ENCODE results near the gene TRIM33.

The TRIM33 gene

DNA sequence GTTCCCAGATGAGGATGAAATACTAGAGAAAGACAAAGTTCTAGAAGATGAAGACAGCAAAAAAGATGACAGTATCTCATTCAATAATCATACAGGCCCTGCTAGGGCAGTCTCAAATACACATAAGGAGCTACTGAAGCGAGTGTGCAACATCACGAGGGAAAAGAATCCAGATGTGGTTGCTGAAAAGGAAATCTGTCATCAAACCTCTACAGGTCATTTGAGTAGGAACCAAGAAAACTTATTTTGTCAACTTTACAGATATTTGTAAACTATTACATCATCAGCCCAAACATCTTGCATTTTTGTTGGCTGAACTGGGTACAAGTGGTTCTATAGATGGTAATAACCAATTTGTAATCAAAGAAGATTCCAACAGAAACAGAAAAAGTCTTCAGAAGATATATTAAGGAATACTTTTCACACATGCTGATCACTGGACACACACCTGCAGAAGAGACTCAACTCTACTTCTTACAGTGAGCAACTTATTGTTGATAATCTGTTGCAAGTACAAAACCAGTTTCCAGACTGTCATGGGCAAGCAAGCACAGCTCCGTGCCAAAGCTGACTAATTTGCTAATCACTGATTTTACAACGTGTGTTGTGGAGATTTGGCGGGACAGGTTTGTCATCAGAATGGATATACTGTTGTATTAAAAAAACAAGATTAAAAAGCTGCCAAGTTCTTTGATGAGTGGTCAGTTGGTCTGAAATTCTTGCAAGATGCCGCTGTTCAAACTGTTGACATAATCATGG, 42.1 kb downstream of the TRIM33 start:
- TF ChIP-seq, protein P1, sequence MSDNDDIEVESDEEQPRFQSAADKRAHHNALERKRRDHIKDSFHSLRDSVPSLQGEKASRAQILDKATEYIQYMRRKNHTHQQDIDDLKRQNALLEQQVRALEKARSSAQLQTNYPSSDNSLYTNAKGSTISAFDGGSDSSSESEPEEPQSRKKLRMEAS (IDR thresholded peaks at IDR 0.05; ENCODE audit: low read depth, low read length): no peak
- no peak for TF ChIP-seq POLR2A (IDR thresholded peaks at IDR 0.05; ENCODE audit: extremely low read depth, insufficient read length)
- TF ChIP-seq MYC (IDR thresholded peaks at IDR 0.05; ENCODE audit: low read depth, low read length): no peak
- TF ChIP-seq, protein P2, sequence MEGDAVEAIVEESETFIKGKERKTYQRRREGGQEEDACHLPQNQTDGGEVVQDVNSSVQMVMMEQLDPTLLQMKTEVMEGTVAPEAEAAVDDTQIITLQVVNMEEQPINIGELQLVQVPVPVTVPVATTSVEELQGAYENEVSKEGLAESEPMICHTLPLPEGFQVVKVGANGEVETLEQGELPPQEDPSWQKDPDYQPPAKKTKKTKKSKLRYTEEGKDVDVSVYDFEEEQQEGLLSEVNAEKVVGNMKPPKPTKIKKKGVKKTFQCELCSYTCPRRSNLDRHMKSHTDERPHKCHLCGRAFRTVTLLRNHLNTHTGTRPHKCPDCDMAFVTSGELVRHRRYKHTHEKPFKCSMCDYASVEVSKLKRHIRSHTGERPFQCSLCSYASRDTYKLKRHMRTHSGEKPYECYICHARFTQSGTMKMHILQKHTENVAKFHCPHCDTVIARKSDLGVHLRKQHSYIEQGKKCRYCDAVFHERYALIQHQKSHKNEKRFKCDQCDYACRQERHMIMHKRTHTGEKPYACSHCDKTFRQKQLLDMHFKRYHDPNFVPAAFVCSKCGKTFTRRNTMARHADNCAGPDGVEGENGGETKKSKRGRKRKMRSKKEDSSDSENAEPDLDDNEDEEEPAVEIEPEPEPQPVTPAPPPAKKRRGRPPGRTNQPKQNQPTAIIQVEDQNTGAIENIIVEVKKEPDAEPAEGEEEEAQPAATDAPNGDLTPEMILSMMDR (IDR thresholded peaks at IDR 0.05; ENCODE audit: low read depth, low read length): no peak
- no peak overlapping the region for H3K4me3 ChIP-seq (ENCODE audit: low read depth, low read length)
- no peak for DNase-seq (ENCODE audit: low read depth)

DNA sequence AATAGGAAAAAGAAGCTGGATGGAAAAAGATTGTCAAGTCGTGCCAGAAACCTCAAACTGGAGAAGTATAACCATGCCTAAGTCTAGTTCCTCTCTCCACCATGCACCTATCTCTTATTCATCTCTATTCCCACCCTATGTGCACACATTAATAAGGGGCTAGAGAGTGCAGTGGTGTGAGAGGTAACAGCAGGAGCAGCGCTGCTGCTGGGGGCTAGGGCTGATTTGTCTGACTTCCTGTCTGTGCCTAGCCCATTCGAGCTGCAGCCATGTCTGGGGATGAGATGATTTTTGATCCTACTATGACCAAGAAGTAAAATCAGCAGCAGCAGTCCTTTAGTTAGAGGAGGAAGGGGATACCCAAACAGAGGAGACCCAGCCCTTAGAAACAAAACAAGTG, 43.0 kb downstream of the TRIM33 start:
- H3K4me3 ChIP-seq (ENCODE audit: low read depth, low read length): no peak overlapping the region
- no peak for DNase-seq (ENCODE audit: low read depth)
- TF ChIP-seq MYC (IDR thresholded peaks at IDR 0.05; ENCODE audit: low read depth, low read length) (no peak), POLR2A (IDR thresholded peaks at IDR 0.05; ENCODE audit: extremely low read depth, insufficient read length) (no peak)
- TF ChIP-seq, protein P2 (IDR thresholded peaks at IDR 0.05; ENCODE audit: low read depth, low read length): no peak
- TF ChIP-seq, protein P1 (IDR thresholded peaks at IDR 0.05; ENCODE audit: low read depth, low read length): no peak

GRCh38 chr1:114467491-114467890, 43.5 kb downstream of the TRIM33 start:
- DNase-seq (ENCODE audit: low read depth): no peak
- TF ChIP-seq MYC (IDR thresholded peaks at IDR 0.05; ENCODE audit: low read depth, low read length): no peak
- TF ChIP-seq, protein P1 (IDR thresholded peaks at IDR 0.05; ENCODE audit: low read depth, low read length): no peak
- TF ChIP-seq, protein P2 (IDR thresholded peaks at IDR 0.05; ENCODE audit: low read depth, low read length): no peak
- TF ChIP-seq POLR2A (IDR thresholded peaks at IDR 0.05; ENCODE audit: extremely low read depth, insufficient read length): no peak
- H3K4me3 ChIP-seq (ENCODE audit: low read depth, low read length): no peak overlapping the region

- no peak overlapping the region for H3K4me3 ChIP-seq (ENCODE audit: low read depth, low read length)
- no peak for TF ChIP-seq POLR2A (IDR thresholded peaks at IDR 0.05; ENCODE audit: extremely low read depth, insufficient read length)
- TF ChIP-seq, protein P2 (IDR thresholded peaks at IDR 0.05; ENCODE audit: low read depth, low read length): no peak
- TF ChIP-seq, protein P1 (IDR thresholded peaks at IDR 0.05; ENCODE audit: low read depth, low read length): no peak
- no peak for TF ChIP-seq MYC (IDR thresholded peaks at IDR 0.05; ENCODE audit: low read depth, low read length)
- DNase-seq (ENCODE audit: low read depth): no peak
Observed at GRCh38 chr1:114466334-114467014, 44.5 kb downstream of the TRIM33 start.

GRCh38 chr1:114462963-114463362, 48.0 kb downstream of the TRIM33 start:
- no peak for DNase-seq (ENCODE audit: low read depth)
- H3K4me3 ChIP-seq (ENCODE audit: low read depth, low read length): no peak overlapping the region

More at GRCh38 chr1:114462963-114463362, 48.0 kb downstream of the TRIM33 start:
- TF ChIP-seq, protein P2 (IDR thresholded peaks at IDR 0.05; ENCODE audit: low read depth, low read length): no peak
- TF ChIP-seq MYC (IDR thresholded peaks at IDR 0.05; ENCODE audit: low read depth, low read length) (no peak), POLR2A (IDR thresholded peaks at IDR 0.05; ENCODE audit: extremely low read depth, insufficient read length) (no peak)

All from NB4 (cell line).